HG02763 (cell line): ENCODE measurements around the gene RIMBP2.
"Not testable (repeated sequence)": the region's sequence is repeated elsewhere in the genome, so short reads cannot be mapped to it uniquely, and the experiment has no call there.

Source experiments
- ATAC-seq: cut with Tn5 transposase; IDR thresholded peaks from one replicate; pipeline ENCODE4 v1.9.1; 2021; ENCODE audit warnings: mild to moderate bottlenecking, moderate library complexity; ENCODE audit not compliant: unreplicated experiment

The RIMBP2 gene

GRCh38 chr12:130707571-130707891 lies 8.6 kb downstream of the RIMBP2 start:
- ATAC-seq: no peak

DNA sequence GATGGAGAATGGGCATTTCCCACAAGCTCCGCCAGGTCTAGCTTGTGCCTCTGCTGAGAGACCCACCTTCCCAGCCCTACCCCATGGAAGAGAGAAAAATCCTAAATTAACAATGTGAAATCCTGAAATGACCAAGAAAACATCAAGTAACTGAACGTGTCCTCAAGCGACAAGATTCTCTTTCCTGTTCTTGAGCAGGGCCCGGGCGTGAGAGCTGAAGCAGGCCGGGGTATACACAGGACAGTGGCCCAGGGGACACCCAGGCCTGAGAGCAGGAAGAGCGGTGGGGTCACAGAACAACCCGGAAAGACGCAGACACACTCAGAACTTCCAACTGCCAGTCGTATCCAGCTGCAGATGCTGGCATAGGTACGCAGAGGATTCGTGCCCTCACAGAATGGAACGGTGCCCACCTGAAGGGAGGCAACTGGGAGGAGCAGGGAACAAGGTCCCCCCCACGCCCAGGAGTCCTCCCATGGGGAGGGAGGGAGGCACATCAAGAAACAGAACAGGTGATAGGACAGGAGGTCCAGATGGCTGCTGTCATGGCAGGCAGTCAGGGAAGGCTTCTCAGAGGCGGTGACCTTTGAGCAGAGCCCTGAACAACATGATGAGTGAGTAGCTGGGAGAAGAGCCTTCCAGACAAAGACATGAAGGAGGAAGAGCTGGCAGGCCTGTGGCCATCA lies 9.1 kb downstream of the RIMBP2 start:
- ATAC-seq: no peak

- ATAC-seq: no peak
Observed at GRCh38 chr12:130706311-130706710, 9.8 kb downstream of the RIMBP2 start.

DNA sequence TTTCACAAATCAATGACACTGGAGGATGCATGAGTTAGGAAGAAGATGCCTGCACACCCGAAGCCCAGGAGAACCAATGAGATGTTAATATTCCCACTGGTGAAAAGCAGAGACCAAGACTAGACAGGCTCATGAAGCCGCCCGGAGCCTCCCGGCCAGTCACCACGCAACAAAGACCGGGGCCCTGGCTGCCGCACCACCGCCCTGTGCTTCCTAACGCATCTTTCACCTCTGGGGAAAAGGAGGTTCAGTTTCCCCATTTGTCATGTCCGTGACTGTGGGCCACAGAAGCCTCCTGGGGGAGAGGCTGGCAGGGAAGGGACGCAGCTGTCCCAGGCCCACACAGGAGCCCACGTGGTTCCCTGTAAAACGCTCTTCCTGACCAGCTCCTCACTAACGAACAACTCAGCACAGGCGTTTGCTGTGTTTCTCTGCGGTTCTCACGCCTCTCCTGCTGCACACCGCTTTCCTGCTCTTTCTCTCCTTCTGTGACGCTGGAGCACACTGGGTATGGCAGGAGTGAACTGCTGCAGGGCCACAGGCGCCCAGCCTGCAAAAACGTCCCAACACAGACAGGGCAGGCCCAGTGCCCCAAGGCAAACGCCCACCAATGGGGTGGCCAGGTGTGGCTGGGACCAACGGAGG lies 10.8 kb downstream of the RIMBP2 start:
- no peak for ATAC-seq

GRCh38 chr12:130704606-130705005 lies 11.5 kb downstream of the RIMBP2 start:
- ATAC-seq: no peak

DNA sequence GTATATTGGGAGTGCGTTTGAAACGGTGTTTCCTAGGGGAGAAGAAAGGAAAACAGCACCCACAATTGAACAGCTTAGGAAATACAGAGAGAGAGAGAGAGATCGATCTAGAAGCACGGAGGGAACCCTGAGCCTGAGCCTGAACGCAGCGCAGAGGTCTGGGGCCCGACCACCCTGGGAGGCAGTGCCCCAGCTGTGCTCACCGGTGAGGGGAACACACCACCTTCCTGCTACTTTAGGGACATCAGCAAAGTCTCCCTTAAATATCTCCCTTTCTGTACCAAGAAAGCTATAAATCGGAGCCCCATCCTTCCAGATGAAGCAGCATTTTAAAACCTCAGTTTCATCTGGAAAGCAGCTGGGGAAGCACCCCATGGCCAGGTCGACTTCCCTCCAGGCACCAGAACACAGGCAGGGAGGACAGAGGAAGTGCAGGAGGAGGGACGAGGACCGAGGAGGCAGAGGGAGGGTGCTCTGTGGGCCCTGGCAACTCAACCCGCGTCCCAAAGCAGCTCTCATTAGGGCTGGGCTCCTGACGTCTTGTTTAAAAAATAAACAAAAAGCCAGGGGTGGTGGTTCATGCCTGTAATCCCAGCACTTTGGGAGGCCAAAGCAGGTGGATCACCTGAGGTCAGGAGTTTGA lies 12.2 kb downstream of the RIMBP2 start:
- ATAC-seq: no peak

GRCh38 chr12:130702966-130703732 lies 12.9 kb downstream of the RIMBP2 start:
- no peak for ATAC-seq

DNA sequence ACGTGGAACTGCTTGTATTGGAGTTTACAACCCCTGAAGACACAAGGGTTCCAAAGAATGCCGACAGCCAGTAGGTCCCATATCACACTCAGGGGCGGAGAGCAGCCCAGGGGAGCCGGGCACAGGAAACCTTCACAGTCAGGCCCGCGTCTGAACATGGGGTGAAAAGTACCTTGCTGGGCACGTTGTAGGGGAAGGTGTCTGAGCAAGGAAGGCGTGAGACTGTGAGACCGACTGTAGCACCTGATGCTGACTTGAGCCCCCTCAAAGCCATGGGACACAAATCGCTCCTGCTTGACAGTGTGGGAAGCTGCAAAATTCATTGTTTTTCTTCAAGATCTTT lies 14.7 kb downstream of the RIMBP2 start:
- ATAC-seq: no peak

DNA sequence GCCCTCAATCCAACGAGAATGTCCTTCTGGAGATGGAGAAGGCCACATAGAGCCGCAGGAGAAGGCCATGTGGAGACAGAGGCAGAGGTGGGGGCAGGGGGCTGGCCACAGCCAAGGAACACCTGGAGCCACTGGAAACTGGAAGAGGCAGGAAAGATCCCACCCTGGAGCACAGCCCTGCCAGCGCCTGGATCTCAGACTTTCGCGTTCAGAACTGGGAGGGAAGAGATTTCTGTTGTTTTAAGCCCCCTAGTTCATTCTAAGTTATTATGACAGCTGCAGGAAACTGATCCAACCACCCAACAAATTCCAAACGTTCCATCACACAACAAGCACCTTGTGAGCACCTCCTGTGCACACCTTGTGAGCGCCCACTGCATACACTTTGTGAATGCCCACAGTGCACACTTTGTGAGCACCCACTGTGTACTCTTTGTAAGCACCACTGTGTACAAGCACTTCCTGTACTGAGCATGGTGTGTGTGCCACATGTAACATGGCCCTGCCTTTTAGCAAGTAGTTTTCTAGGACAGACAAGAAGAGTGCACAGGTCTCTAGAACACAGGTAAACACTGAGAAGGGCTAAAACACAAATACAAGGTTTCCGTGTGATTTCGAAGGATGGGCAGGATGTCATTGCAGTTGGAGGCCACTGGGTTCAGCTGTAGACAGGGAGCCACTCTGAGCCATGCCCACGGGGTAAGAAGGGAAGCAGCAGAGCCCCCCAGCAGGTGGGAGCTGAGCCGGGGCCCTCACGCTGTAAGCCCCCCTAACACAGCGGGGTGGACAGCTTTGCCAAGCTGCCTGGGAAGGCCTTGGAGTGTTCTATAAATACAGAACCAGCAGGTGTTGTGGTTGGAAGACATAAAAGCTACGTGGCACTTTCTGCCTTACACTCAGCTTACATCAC lies 15.4 kb downstream of the RIMBP2 start:
- ATAC-seq: no peak

DNA sequence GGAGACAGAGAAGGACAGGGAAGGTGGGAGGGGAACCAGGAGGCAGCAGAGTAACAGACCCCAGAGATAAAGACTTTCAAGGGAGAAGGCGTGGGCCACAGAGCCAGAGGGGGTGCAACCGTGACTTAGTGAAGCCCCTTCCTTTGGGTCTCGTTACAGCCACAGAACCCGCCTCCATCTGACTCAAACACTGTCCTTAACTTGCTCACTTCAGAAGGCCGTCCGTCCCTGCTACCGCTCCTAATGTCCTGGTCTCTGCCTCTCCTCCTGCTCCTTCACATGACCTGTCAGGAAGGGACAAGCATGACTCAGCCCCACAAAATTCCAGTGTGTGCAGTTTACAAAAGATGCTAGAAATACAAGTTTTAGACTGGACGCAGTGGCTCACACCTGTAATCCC lies 18.0 kb downstream of the RIMBP2 start:
- ATAC-seq: no peak

DNA sequence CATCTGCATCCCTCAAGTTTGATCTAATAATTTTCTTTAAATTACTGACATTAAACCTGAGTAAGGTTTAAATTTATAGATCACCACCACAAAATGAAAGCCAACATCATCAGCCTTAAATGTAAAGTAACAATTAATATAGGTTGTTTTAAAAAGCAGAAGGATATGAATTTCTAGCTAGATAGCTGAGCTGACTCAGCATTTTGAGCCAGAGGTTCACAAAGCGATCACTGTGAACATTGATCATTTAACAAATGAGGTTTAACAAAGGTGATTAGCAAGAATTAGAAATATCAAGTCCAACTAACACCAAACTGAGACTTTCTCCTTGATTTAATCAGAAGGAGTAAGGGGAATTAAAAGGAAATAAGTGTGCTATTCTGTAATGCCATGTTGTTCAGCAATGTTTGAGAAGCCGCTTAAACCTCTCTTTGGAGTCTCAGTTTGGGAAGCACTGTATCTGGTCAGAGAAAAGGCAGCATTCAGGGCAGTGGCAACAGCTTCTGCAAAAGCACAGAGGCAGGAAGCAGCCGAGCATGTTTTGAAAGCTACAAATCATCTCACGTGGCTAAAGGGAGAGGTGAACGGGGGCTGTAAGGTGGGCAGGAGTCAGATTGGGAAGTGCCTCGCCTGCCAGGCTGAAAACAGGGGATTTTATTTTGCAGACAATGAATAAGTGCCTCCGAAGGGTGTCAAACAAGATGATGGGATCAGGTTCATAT lies 19.6 kb downstream of the RIMBP2 start:
- no peak for ATAC-seq

- no peak for ATAC-seq
Observed at GRCh38 chr12:130695061-130695460, 21.0 kb downstream of the RIMBP2 start.

DNA sequence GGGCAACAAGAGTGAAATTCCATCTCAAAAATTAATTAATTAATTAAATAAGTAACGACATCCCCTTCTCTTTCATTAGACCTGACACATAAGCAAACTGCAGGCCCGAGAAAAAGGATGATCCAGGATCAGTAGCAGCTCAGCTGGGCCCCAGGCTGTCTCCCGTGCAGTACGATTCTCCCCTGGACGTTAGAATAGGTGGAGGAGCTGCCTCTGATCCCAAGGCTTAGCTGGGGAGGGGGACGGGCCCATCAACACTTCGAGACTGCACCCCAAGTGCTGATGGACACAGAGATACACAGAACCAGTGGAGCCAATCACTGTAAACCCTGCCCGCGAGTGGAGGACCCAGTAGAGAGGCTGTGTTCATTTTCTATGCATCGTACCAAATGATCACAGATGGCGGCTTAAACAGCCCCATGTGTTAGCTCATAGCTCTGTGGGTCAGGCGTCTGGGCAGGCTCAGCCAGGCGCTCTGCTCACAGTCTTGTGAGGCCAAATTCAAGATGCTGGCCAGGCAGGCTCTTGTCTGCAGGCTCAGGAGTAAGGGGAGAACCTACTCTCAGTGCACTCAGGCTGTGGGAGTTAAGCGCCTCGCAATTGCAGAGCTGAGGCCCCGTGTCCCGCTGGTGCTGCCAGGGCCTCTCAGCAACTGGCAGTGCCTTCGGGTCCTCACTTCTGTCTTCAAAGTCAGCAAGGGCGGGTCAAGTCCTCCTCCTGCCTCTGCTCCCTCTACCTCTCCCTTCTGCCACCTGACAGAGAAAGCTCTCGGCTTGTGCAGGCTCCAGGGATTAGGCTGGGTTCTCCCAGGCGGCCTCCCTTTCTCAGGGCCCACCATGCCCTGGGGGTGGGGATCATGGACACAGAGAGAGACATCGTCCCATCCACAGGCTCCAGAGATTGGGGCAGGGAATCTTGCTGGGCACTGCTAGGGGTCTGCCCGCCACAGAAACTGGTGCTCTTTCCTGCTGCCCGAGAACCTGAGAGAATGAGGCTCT lies 26.4 kb downstream of the RIMBP2 start:
- no peak for ATAC-seq

DNA sequence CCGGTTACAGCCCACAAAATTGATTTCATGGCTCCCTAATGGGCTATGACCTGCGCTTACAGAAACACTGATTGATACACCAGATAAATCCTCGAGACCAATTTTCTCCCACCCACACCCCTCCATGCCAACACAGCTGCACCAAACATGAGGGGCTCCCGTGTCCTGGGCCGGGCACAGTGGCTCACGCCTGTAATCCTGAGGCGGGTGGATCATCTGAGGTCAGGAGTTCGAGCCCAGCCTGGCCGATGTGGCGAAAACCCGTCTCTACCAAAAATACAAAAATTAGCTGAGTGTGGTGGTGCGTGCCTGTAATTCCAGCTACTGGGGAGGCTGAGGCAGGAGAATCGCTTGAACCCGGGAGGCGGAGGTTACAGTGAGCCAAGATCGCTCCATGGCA lies 27.1 kb downstream of the RIMBP2 start:
- ATAC-seq: not testable (repeated sequence)

GRCh38 chr12:130687796-130688778 lies 28.0 kb downstream of the RIMBP2 start:
- no peak for ATAC-seq

GRCh38 chr12:130687190-130687589 lies 28.9 kb downstream of the RIMBP2 start:
- no peak for ATAC-seq

DNA sequence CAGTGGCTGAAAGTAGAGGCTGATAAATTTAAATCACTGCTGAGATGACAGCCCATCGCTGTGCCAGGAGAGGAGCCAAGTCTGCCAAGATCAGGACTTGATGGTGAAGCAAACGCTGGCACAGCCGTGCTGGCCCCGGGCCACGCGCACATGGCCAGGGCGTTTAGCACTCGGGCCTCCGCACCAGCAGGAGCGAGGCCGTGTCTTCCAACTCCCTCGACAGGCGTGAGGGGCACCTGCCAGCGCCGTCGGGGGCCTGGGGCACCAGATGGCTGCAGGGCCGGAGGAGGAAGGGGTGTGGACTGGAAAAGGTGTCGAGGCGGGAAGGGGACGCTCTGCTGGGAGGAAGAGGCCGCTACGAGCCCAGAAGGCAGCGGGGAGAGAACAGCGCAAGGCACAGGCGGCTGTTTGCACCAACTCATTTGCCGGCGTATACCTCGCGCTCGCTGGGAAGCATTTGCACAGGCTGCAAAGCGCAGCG lies 29.5 kb downstream of the RIMBP2 start:
- ATAC-seq: no peak

- no peak for ATAC-seq
Observed at GRCh38 chr12:130685850-130686249, 30.2 kb downstream of the RIMBP2 start.
